Trophoblast cell (in vitro differentiated cells and primary cell): ENCODE data around the gene NKTR.

ENCODE experiments used
- DNase-seq, 2 donors: peaks; one replicate each; pipeline ENCODE4 v3.0.0-alpha.2; 2016
- H2AFZ ChIP-seq: 2 replicates; pipeline ENCODE4 v1.6.1; 2013; ENCODE audit warnings: low read length, moderate library complexity, mild to moderate bottlenecking; ENCODE audit not compliant: insufficient read depth, poor library complexity
- H2AK5ac ChIP-seq: 2 replicates; pipeline ENCODE4 v1.6.1; 2013; ENCODE audit warnings: mild to moderate bottlenecking, low read length
- H2BK120ac ChIP-seq: 2 replicates; pipeline ENCODE4 v1.6.1; 2013; ENCODE audit warnings: low read length, mild to moderate bottlenecking, moderate library complexity; ENCODE audit not compliant: insufficient read depth, poor library complexity
- H2BK12ac ChIP-seq: 2 replicates; pipeline ENCODE4 v1.6.1; 2013; ENCODE audit warnings: mild to moderate bottlenecking, low read length, moderate library complexity
- H2BK5ac ChIP-seq: 2 replicates; pipeline ENCODE4 v1.6.1; 2013; ENCODE audit warnings: low read length, low read depth, moderate library complexity, mild to moderate bottlenecking; ENCODE audit not compliant: poor library complexity
- H3K14ac ChIP-seq: 2 replicates; pipeline ENCODE4 v1.6.1; 2013; ENCODE audit warnings: mild to moderate bottlenecking, low read length
- H3K18ac ChIP-seq: 2 replicates; pipeline ENCODE4 v1.6.1; 2013; ENCODE audit warnings: mild to moderate bottlenecking, low read length
- H3K23ac ChIP-seq: 2 replicates; pipeline ENCODE4 v1.6.1; 2013; ENCODE audit warnings: low read length
- H3K27ac ChIP-seq: 2 replicates; pipeline ENCODE4 v1.5.1; 2013; ENCODE audit warnings: low read depth, mild to moderate bottlenecking, inconsistent platforms, low read length, moderate library complexity
- H3K27me3 ChIP-seq: 2 replicates; pipeline ENCODE4 v1.6.1; 2013; ENCODE audit warnings: inconsistent platforms, mild to moderate bottlenecking, low read length, moderate library complexity; ENCODE audit not compliant: insufficient read depth
- H3K36me3 ChIP-seq, 2 experiments: 1 replicate in 1 of 2; 2 replicates in 1 of 2; pipeline ENCODE4 v1.6.1; 2013; ENCODE audit warnings: low read length in 2 of 2, mild to moderate bottlenecking in 2 of 2, moderate library complexity in 1 of 2; ENCODE audit not compliant: insufficient read depth in 2 of 2, control insufficient read depth in 1 of 2
- H3K4ac ChIP-seq: 2 replicates; pipeline ENCODE4 v1.6.1; 2013; ENCODE audit warnings: low read depth, mild to moderate bottlenecking, low read length, moderate library complexity
- H3K4me1 ChIP-seq, 2 experiments: 1 replicate in 1 of 2; 2 replicates in 1 of 2; pipeline ENCODE4 v1.6.1; 2013; ENCODE audit warnings: low read length in 2 of 2, mild to moderate bottlenecking in 2 of 2, moderate library complexity in 1 of 2; ENCODE audit not compliant: insufficient read depth in 2 of 2, control insufficient read depth in 1 of 2
- H3K4me2 ChIP-seq: 2 replicates; pipeline ENCODE4 v1.6.1; 2013; ENCODE audit warnings: inconsistent platforms, mild to moderate bottlenecking, low read length, moderate library complexity
- H3K4me3 ChIP-seq: 2 replicates; pipeline ENCODE4 v1.5.1; 2013; ENCODE audit warnings: mild to moderate bottlenecking, low read depth, low read length, inconsistent platforms
- H3K79me1 ChIP-seq: one replicate; pipeline ENCODE4 v1.6.1; 2013; ENCODE audit warnings: low read length
- H3K79me2 ChIP-seq: 2 replicates; pipeline ENCODE4 v1.6.1; 2013; ENCODE audit warnings: low read length, mild to moderate bottlenecking; ENCODE audit not compliant: control insufficient read depth, insufficient read depth, poor library complexity
- H3K9ac ChIP-seq: 2 replicates; pipeline ENCODE4 v1.6.1; 2013; ENCODE audit warnings: mild to moderate bottlenecking, low read length
- H3K9me3 ChIP-seq: 2 replicates; pipeline ENCODE4 v1.6.1; 2013; ENCODE audit warnings: low read depth, mild to moderate bottlenecking, control low read depth, inconsistent platforms, low read length; ENCODE audit not compliant: insufficient read depth
- H4K12ac ChIP-seq: 2 replicates; pipeline ENCODE4 v1.6.1; 2013; ENCODE audit warnings: low read depth, mild to moderate bottlenecking, low read length, moderate library complexity
- H4K8ac ChIP-seq: 2 replicates; pipeline ENCODE4 v1.6.1; 2013; ENCODE audit warnings: low read depth, mild to moderate bottlenecking, low read length, moderate library complexity
- H4K91ac ChIP-seq: one replicate; pipeline ENCODE4 v1.6.1; 2013; ENCODE audit warnings: low read depth, mild to moderate bottlenecking, low read length, moderate library complexity
- WGBS: extraction: QIAGEN DNeasy Blood & Tissue Kit; methylation state at CpG from one replicate; pipeline ENCODE4 v1.1.7; 2013; ENCODE audit warnings: missing lambda C conversion rate; ENCODE audit not compliant: insufficient read length, insufficient coverage; ENCODE audit errors: extremely low coverage; 5-methylcytosine and 5-hydroxymethylcytosine counted together

Gene NKTR

DNA sequence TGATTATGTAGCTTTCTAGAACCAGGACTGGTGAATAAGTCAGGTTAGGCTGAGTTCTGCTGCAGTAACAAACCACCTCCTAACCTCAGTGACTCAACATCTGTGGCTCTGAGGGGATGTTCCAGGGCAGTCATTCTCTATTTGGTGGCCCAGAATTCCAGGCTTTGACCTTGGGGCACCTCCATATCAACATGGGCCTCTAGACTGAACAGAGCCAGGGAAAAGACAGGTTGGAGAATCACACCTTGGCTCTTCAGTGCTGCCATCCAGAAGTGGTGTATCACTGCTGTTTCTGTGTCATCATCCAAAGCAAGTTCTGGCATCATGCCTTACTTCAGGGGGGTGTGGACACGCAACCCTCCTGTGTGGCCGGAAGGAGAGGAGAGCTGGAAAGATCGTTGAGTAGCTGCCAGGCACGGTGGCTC is 68.3 kb downstream of the NKTR start:
- no peak for DNase-seq
- Histone ChIP-seq H3K4me3 (no peak overlapping the region), H3K14ac (no peak overlapping the region), H2BK120ac (no peak overlapping the region), H3K4me1 (no peaks in the 10 kb centered on the region), H3K9ac (no peak overlapping the region), H4K8ac (no peak overlapping the region), H3K79me1 (no peaks in the 10 kb centered on the region), H4K12ac (no peak overlapping the region), H3K27ac (no peak overlapping the region), H3K36me3 (peaks cover 0 to under 1% of the 10 kb centered on the region in 2 experiments), H2AK5ac (no peak overlapping the region), H3K9me3 (peaks cover 4% of the 10 kb centered on the region), H2BK12ac (no peak overlapping the region), H3K79me2 (no peaks in the 10 kb centered on the region), H4K91ac (no peak overlapping the region), H3K23ac (no peak overlapping the region), H3K27me3 (no peaks in the 10 kb centered on the region), H2BK5ac (no peak overlapping the region), H3K4me2 (no peak overlapping the region), H3K18ac (no peak overlapping the region), H2AFZ (no peak overlapping the region), H3K4ac (no peak overlapping the region)
- WGBS: no CpG with 5 or more reads among the region's 4 CpGs

DNA sequence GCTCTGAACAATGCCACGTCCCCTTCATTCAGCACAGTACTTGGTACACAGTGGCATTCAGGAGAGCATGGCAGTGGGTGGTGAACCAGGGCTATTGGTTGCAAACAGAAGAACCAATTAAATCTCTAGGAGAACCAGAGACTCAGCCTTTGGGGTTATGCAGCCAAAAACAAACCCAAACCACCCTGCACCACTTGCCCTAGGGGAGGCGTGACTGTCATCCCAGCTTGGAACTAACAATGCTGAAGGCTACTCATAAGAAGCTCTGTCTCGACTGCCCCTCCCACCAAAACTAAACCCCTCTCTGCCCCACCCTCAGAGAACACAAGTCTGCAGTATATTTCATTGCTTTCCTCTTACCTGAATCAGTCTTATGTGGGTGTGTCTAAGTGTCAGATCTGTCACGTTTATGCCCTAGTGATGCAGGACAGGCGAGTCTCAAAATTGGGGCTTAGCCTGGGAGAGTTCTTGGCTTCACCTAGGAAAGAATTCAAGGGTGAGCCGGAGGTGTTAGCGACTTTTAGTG is 69.6 kb downstream of the NKTR start:
- no peaks in the 10 kb centered on the region for H3K4me1 ChIP-seq
- H3K27ac ChIP-seq: no peak overlapping the region
- no peak overlapping the region for H4K91ac ChIP-seq
- no peak overlapping the region for H3K23ac ChIP-seq
- no CpG with 5 or more reads among the region's 7 CpGs for WGBS
- no peaks in the 10 kb centered on the region for H3K27me3 ChIP-seq
- no peak overlapping the region for H3K9ac ChIP-seq
- H3K4me2 ChIP-seq: no peak overlapping the region
- no peak overlapping the region for H2AFZ ChIP-seq
- H3K79me1 ChIP-seq: no peaks in the 10 kb centered on the region
- no peaks in the 10 kb centered on the region for H3K79me2 ChIP-seq
- H4K12ac ChIP-seq: no peak overlapping the region
- H2BK120ac ChIP-seq: no peak overlapping the region
- H3K4me3 ChIP-seq: no peak overlapping the region
- DNase-seq: no peak
- no peak overlapping the region for H2BK12ac ChIP-seq
- H3K9me3 ChIP-seq: peaks cover 4% of the 10 kb centered on the region
- H3K36me3 ChIP-seq: no peaks in the 10 kb centered on the region
- no peak overlapping the region for H3K18ac ChIP-seq
- H4K8ac ChIP-seq: no peak overlapping the region
- H2BK5ac ChIP-seq: no peak overlapping the region
- H2AK5ac ChIP-seq: no peak overlapping the region
- no peak overlapping the region for H3K14ac ChIP-seq
- H3K4ac ChIP-seq: no peak overlapping the region

- Histone ChIP-seq H2BK120ac (no peak overlapping the region), H2BK12ac (no peak overlapping the region), H3K9me3 (peaks cover 4% of the 10 kb centered on the region), H3K79me2 (no peaks in the 10 kb centered on the region), H4K91ac (no peak overlapping the region), H3K14ac (no peak overlapping the region), H3K4me3 (no peak overlapping the region), H3K4me1 (no peaks in the 10 kb centered on the region), H3K27me3 (no peaks in the 10 kb centered on the region), H4K12ac (no peak overlapping the region), H3K23ac (no peak overlapping the region), H3K18ac (no peak overlapping the region), H2AK5ac (no peak overlapping the region), H3K27ac (no peak overlapping the region), H4K8ac (no peak overlapping the region), H3K9ac (no peak overlapping the region), H2AFZ (no peak overlapping the region), H2BK5ac (no peak overlapping the region), H3K4ac (no peak overlapping the region), H3K79me1 (no peaks in the 10 kb centered on the region), H3K4me2 (no peak overlapping the region), H3K36me3 (no peaks in the 10 kb centered on the region)
- no peak for DNase-seq
- no CpG with 5 or more reads among the region's 1 CpG for WGBS
Observed at GRCh38 chr3:42670670-42671069, 70.2 kb downstream of the NKTR start.

- Histone ChIP-seq H2BK12ac (no peak overlapping the region), H3K27ac (no peak overlapping the region), H4K91ac (no peak overlapping the region), H3K9ac (no peak overlapping the region), H3K4me3 (no peak overlapping the region), H4K12ac (no peak overlapping the region), H3K4ac (no peak overlapping the region), H3K23ac (no peak overlapping the region), H3K79me1 (no peaks in the 10 kb centered on the region), H3K4me1 (no peaks in the 10 kb centered on the region), H3K79me2 (no peaks in the 10 kb centered on the region), H2BK120ac (no peak overlapping the region), H3K18ac (no peak overlapping the region), H2BK5ac (no peak overlapping the region), H3K9me3 (peaks cover 4% of the 10 kb centered on the region), H3K4me2 (no peak overlapping the region), H3K36me3 (no peaks in the 10 kb centered on the region), H4K8ac (no peak overlapping the region), H2AFZ (no peak overlapping the region), H2AK5ac (no peak overlapping the region), H3K27me3 (no peaks in the 10 kb centered on the region), H3K14ac (no peak overlapping the region)
- no peak for DNase-seq
- WGBS: no CpG with 5 or more reads among the region's 1 CpG
Observed at GRCh38 chr3:42672515-42672914, 72.0 kb downstream of the NKTR start.
